CMK (cell line): ENCODE data around the gene DENND6B.
"Not testable (repeated sequence)": the region's sequence is repeated elsewhere in the genome, so short reads cannot be mapped to it uniquely, and the experiment has no call there.

Experiments
- DNase-seq: peaks from one replicate; pipeline ENCODE4 v3.0.0-alpha.2; 2010; ENCODE audit warnings: low read depth

The DENND6B gene

GRCh38 chr22:50286701-50287318 is 40.0 kb downstream of the DENND6B start:
- no peak for DNase-seq

GRCh38 chr22:50286275-50286674 is 40.5 kb downstream of the DENND6B start:
- DNase-seq, result no peak

- DNase-seq, result no peak
These were observed 41.1 kb downstream of the DENND6B start for GRCh38 chr22:50285568-50286229.

GRCh38 chr22:50284479-50284878 is 42.3 kb downstream of the DENND6B start:
- no peak for DNase-seq

- DNase-seq, result no peak
These were observed 43.0 kb downstream of the DENND6B start for GRCh38 chr22:50283821-50284220.

GRCh38 chr22:50282361-50283155 is 44.3 kb downstream of the DENND6B start:
- DNase-seq, result no peak

GRCh38 chr22:50281957-50282356 is 44.9 kb downstream of the DENND6B start:
- DNase-seq, result no peak

GRCh38 chr22:50281384-50281760 is 45.4 kb downstream of the DENND6B start:
- DNase-seq, result no peak

GRCh38 chr22:50280708-50281383 is 46.0 kb downstream of the DENND6B start:
- DNase-seq, result no peak

GRCh38 chr22:50280022-50280707 is 46.6 kb downstream of the DENND6B start:
- no peak for DNase-seq

- DNase-seq, result no peak
These were observed 47.7 kb downstream of the DENND6B start for GRCh38 chr22:50278956-50279619.

GRCh38 chr22:50278461-50278860 is 48.4 kb downstream of the DENND6B start:
- DNase-seq, result no peak

GRCh38 chr22:50277761-50278160 is 49.1 kb downstream of the DENND6B start:
- no peak for DNase-seq

- DNase-seq, result no peak
These were observed 50.7 kb downstream of the DENND6B start for GRCh38 chr22:50276143-50276542.

GRCh38 chr22:50275181-50276055 is 51.4 kb downstream of the DENND6B start:
- no peak for DNase-seq

- no peak for DNase-seq
These were observed 52.0 kb downstream of the DENND6B start for GRCh38 chr22:50274771-50275170.

GRCh38 chr22:50274311-50274710 is 52.5 kb downstream of the DENND6B start:
- no peak for DNase-seq

- not testable (repeated sequence) for DNase-seq
These were observed 53.0 kb downstream of the DENND6B start for GRCh38 chr22:50273781-50274180.

GRCh38 chr22:50273352-50273751 is 53.5 kb downstream of the DENND6B start:
- not testable (repeated sequence) for DNase-seq

- DNase-seq, result no peak
These were observed 54.6 kb downstream of the DENND6B start for GRCh38 chr22:50272044-50272802.
